Testis (tissue), 2 donors: Measurements from ENCODE around the gene SCGB3A1.

Experiments
- POLR2A ChIP-seq: fragments of 450-650 bp; IDR thresholded peaks from one replicate; pipeline ENCODE4 v1.6.1; 2017; ENCODE audit warnings: antibody characterized with exemption, mild to moderate bottlenecking, moderate library complexity
- TF ChIP-seq, protein P1 (sequence below), 3 experiments: fragments of 450-650 bp in 2 of 3; fragments of 200-600 bp in 1 of 3; sonication (generic) in 1 of 3; IDR thresholded peaks; one replicate each; pipeline ENCODE4 v1.5.1; 2016 to 2019; ENCODE audit warnings: antibody characterized with exemption in 3 of 3, mild to moderate bottlenecking in 2 of 3, moderate library complexity in 1 of 3

- TF ChIP-seq, protein P1, sequence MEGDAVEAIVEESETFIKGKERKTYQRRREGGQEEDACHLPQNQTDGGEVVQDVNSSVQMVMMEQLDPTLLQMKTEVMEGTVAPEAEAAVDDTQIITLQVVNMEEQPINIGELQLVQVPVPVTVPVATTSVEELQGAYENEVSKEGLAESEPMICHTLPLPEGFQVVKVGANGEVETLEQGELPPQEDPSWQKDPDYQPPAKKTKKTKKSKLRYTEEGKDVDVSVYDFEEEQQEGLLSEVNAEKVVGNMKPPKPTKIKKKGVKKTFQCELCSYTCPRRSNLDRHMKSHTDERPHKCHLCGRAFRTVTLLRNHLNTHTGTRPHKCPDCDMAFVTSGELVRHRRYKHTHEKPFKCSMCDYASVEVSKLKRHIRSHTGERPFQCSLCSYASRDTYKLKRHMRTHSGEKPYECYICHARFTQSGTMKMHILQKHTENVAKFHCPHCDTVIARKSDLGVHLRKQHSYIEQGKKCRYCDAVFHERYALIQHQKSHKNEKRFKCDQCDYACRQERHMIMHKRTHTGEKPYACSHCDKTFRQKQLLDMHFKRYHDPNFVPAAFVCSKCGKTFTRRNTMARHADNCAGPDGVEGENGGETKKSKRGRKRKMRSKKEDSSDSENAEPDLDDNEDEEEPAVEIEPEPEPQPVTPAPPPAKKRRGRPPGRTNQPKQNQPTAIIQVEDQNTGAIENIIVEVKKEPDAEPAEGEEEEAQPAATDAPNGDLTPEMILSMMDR (IDR thresholded peaks at IDR 0.05), result no peak
- no peak for TF ChIP-seq POLR2A
Observed at GRCh38 chr5:180583738-180584137, 7.6 kb downstream of the SCGB3A1 start.
